Mucosa of descending colon (tissue), 3 donors: ENCODE measurements around the gene ZNF22. TPM values are rescaled to one million over a fixed set of nuclear protein-coding genes. Genes with fewer than 3 reads are reported as not detected.

Experiments used
- ATAC-seq: fragments of 200-7000 bp; cut with Tn5 transposase; one replicate; pipeline ENCODE4 v1.9.1; 2020; ENCODE audit warnings: mild to moderate bottlenecking, moderate library complexity
- DNase-seq, 3 donors: peaks; one replicate each; pipeline ENCODE4 v3.0.0-alpha.2; 2020
- H3K36me3 ChIP-seq: fragments of 200-600 bp; one replicate; pipeline ENCODE4 v1.8.0; 2021; ENCODE audit warnings: low read depth, mild to moderate bottlenecking
- H3K4me1 ChIP-seq: fragments of 200-600 bp; one replicate; pipeline ENCODE4 v1.8.0; 2021; ENCODE audit warnings: low read depth, mild to moderate bottlenecking
- H3K4me3 ChIP-seq: fragments of 200-600 bp; one replicate; pipeline ENCODE4 v1.8.0; 2021; ENCODE audit warnings: mild to moderate bottlenecking
- H3K9me3 ChIP-seq: fragments of 200-600 bp; one replicate; pipeline ENCODE4 v1.8.0; 2021; ENCODE audit warnings: mild to moderate bottlenecking
- CTCF ChIP-seq: fragments of 200-600 bp; IDR thresholded peaks from one replicate; pipeline ENCODE4 v1.8.0; 2022; ENCODE audit warnings: antibody characterized with exemption, mild to moderate bottlenecking
- intact Hi-C, 2 donors: fragments of 100-400 bp; cut with DNase I in 1 of 2; cut with micrococcal nuclease in 1 of 2; formaldehyde crosslinking; loops; one replicate each; pipeline versions ENCODE4 v1.11.0 to v1.11.1; 2022; cut with DNase I, micrococcal nuclease
- total RNA-seq, 3 donors: library from RNA; stranded (reverse); fragmentation: NEBNext Ultra II Directional in 2 of 3; extraction: Animal tissue kit (Norgen Biotek cat#: 25700) in 2 of 3; gene quantifications; one replicate each; pipeline versions ENCODE4 v1.2.1 to v1.2.4, GENCODE V29; 2021 to 2023
- donor health status: DM: no; HTN: no; CAD: no; lungs with moderate emphysema.
- donor health status: DM: no; HTN: no; CAD: no.
- donor health status: DM: no; HTN: yes; CAD: no.

Gene ZNF22
- total RNA-seq, 3 donors from 2014 or later: 14.6 to 17.7 (median 15.5) TPM

- ATAC-seq (no peak), DNase-seq (peak in 2 of 3 donors; percentile 1 to 37)
- H3K4me3 ChIP-seq: no peak overlapping the region
- H3K4me1 ChIP-seq: no peaks in the 10 kb centered on the region
- intact Hi-C loops: no loop called here
- no peaks in the 10 kb centered on the region for H3K9me3 ChIP-seq
- H3K36me3 ChIP-seq: no peaks in the 10 kb centered on the region
- TF ChIP-seq CTCF: no peak
Measured at GRCh38 chr10:44992070-44992731, 8.5 kb upstream of the ZNF22 start.

- Histone ChIP-seq H3K9me3 (no peaks in the 10 kb centered on the region), H3K36me3 (no peaks in the 10 kb centered on the region), H3K4me1 (no peaks in the 10 kb centered on the region), H3K4me3 (no peak overlapping the region)
- DNase-seq (no peak), ATAC-seq (no peak)
- TF ChIP-seq CTCF: no peak
- intact Hi-C loops: no loop called here
Measured at GRCh38 chr10:44992732-44993225, 7.9 kb upstream of the ZNF22 start.

DNA sequence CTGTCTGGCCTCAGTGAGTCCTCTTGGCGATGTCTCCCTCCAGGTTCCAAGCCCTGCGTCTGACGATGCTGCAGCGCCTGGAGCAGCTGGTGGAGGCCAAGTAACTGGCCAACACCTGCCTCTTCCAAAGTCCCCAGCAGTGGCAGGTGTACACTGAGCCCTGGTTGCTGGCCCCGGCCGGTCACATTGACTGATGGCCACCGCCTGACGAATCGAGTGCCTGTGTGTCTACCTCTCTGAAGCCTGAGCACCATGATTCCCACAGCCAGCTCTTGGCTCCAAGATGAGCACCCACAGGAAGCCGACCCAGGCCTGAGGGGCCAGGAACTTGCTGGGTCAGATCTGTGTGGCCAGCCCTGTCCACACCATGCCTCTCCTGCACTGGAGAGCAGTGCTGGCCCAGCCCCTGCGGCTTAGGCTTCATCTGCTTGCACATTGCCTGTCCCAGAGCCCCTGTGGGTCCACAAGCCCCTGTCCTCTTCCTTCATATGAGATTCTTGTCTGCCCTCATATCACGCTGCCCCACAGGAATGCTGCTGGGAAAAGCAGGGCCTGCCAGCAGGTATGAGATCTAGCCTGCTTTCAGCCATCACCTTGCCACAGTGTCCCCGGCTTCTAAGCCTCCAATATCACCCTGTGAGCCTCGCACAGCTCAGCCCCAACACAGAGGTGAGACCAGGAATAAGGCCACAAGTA, 7.3 kb upstream of the ZNF22 start:
- TF ChIP-seq CTCF: no peak
- Histone ChIP-seq H3K9me3 (no peaks in the 10 kb centered on the region), H3K36me3 (no peaks in the 10 kb centered on the region), H3K4me1 (no peaks in the 10 kb centered on the region), H3K4me3 (no peak overlapping the region)
- ATAC-seq: no peak
- intact Hi-C loops: no loop called here
- peak in 2 of 3 donors; percentile 1 to 41 for DNase-seq

DNA sequence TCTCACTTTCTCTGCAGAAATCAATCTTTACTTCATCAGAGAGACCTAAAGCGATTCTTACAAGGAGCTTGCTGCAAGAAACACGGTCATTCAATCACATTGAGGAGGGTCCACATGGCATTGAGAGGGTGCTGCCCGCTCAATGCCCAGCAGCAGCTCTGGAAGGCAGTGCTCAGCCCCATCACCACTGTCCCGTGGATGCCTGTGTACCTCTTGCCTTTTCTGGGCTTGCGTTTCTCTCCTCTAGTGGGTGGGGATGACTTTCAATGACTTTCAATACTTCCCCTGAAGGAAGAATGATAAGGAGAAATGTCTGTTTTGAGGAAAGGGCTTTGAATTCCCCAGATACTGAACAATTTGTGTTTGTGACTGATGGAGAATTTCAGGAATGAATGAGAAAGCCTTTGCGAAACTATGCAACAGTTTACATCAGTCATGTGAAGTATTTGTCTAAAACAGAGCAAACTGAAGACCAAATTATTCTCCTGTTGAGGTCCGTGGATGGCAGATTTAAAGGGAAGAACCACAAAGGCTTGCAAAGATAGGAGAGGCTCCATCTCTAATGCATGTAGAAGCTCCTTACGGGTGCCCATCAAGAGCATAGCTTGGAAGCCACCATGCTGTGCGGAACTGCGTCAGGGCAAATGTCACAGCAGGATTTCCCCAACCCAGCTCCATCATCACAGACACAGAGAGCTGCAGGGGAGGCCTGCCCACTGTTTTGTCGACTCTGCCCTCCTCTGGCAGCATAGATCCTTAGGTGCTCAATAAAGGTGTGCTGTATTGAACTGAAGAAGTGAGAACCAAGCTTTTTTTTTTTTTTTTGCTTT, 6.6 kb upstream of the ZNF22 start:
- intact Hi-C loops: no loop called here

More for the DNA sequence above, 6.6 kb upstream of the ZNF22 start:
- no peak for TF ChIP-seq CTCF
- Histone ChIP-seq H3K36me3 (no peaks in the 10 kb centered on the region), H3K9me3 (no peaks in the 10 kb centered on the region), H3K4me1 (no peaks in the 10 kb centered on the region), H3K4me3 (no peak overlapping the region)
- no peak for DNase-seq
- ATAC-seq: no peak
